WTC11 (cell line): ENCODE measurements around the gene MPC1.

Experiments
- FOXK1 ChIP-seq: sonication (generic); formaldehyde crosslinking; IDR thresholded peaks from 2 replicates; pipeline ENCODE4 v1.8.0; 2022; ENCODE audit warnings: mild to moderate bottlenecking, moderate library complexity, missing genetic modification reagents
- TF ChIP-seq, protein P1 (sequence below): fragments of 200-600 bp; IDR thresholded peaks from 2 replicates; pipeline ENCODE4 v1.8.0; 2022; ENCODE audit warnings: antibody characterized with exemption

GRCh38 chr6:166422201-166422940 lies 39.6 kb upstream of the MPC1 start:
- TF ChIP-seq FOXK1 (CRISPR knock-in tag) = no peak
- TF ChIP-seq, protein P1, sequence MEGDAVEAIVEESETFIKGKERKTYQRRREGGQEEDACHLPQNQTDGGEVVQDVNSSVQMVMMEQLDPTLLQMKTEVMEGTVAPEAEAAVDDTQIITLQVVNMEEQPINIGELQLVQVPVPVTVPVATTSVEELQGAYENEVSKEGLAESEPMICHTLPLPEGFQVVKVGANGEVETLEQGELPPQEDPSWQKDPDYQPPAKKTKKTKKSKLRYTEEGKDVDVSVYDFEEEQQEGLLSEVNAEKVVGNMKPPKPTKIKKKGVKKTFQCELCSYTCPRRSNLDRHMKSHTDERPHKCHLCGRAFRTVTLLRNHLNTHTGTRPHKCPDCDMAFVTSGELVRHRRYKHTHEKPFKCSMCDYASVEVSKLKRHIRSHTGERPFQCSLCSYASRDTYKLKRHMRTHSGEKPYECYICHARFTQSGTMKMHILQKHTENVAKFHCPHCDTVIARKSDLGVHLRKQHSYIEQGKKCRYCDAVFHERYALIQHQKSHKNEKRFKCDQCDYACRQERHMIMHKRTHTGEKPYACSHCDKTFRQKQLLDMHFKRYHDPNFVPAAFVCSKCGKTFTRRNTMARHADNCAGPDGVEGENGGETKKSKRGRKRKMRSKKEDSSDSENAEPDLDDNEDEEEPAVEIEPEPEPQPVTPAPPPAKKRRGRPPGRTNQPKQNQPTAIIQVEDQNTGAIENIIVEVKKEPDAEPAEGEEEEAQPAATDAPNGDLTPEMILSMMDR = no peak
